HG03460 (cell line): ENCODE results near the gene HTRA3.

ENCODE experiments used
- ATAC-seq: cut with Tn5 transposase; IDR thresholded peaks from one replicate; pipeline ENCODE4 v1.9.1; 2021; ENCODE audit not compliant: unreplicated experiment

HTRA3 gene

GRCh38 chr4:8322794-8323704, 53.5 kb downstream of the HTRA3 start:
- ATAC-seq = no peak

- ATAC-seq = no peak
Observed at GRCh38 chr4:8323947-8324555, 54.5 kb downstream of the HTRA3 start.

GRCh38 chr4:8324640-8325239, 55.2 kb downstream of the HTRA3 start:
- no peak for ATAC-seq

GRCh38 chr4:8325291-8325973, 55.9 kb downstream of the HTRA3 start:
- no peak for ATAC-seq

GRCh38 chr4:8326206-8326605, 56.7 kb downstream of the HTRA3 start:
- ATAC-seq = no peak

- no peak for ATAC-seq
Observed at GRCh38 chr4:8328456-8328855, 58.9 kb downstream of the HTRA3 start.

- no peak for ATAC-seq
Observed at GRCh38 chr4:8328866-8329559, 59.5 kb downstream of the HTRA3 start.

GRCh38 chr4:8329560-8329858, 60.0 kb downstream of the HTRA3 start:
- ATAC-seq = no peak

- ATAC-seq = no peak
Observed at GRCh38 chr4:8329859-8330761, 60.6 kb downstream of the HTRA3 start.

GRCh38 chr4:8330821-8331574, 61.4 kb downstream of the HTRA3 start:
- no peak for ATAC-seq

- ATAC-seq = no peak
Observed at GRCh38 chr4:8331575-8331955, 62.0 kb downstream of the HTRA3 start.

GRCh38 chr4:8332038-8332857, 62.7 kb downstream of the HTRA3 start:
- no peak for ATAC-seq

GRCh38 chr4:8332891-8333331, 63.4 kb downstream of the HTRA3 start:
- no peak for ATAC-seq

GRCh38 chr4:8333726-8334460, 64.3 kb downstream of the HTRA3 start:
- ATAC-seq = no peak

GRCh38 chr4:8334786-8335460, 65.4 kb downstream of the HTRA3 start:
- no peak for ATAC-seq

- no peak for ATAC-seq
Observed at GRCh38 chr4:8335848-8336247, 66.3 kb downstream of the HTRA3 start.

GRCh38 chr4:8336412-8337075, 67.0 kb downstream of the HTRA3 start:
- no peak for ATAC-seq
